ENCODE measurements around the gene BDH2. TPM values are rescaled to one million over a fixed set of nuclear protein-coding genes. Genes with fewer than 3 reads are reported as not detected.
A peak's percentile ranks its signal among the peaks of the same experiment; 100 is the strongest.

Gene BDH2
- total and polyA plus RNA-seq, 10 donors = 16.8 to 42.2 (median 37.0) TPM

- peaks cover 0 to 4% (median 0%) of the 10 kb centered on the region in 6 donors for H3K36me3 ChIP-seq
- H3K9me3 ChIP-seq = no peaks in the 10 kb centered on the region
- intact Hi-C loops (cut with DNase I; ENCODE audit: low total_unique reads) = loop anchor here (10.0 kb wide), 2 partner anchors 72 to 652 kb away; no protein-coding TSS in a partner anchor
- TF ChIP-seq POLR2AphosphoS5 (IDR thresholded peaks at IDR 0.05) (no peak), CTCF (IDR thresholded peaks at IDR 0.05 in 8 of 11, conservative IDR thresholded peaks at IDR 0.05 in 3 of 11) (no peak), POLR2A (IDR thresholded peaks at IDR 0.05) (no peak)
- H3K4me3 ChIP-seq = no peak overlapping the region
- H3K27ac ChIP-seq = no peak overlapping the region
- H3K4me1 ChIP-seq = peaks cover 9 to 44% (median 19%) of the 10 kb centered on the region in 6 donors
- 90 to 96% (median 91%) methylated on average over 2 of the region's 2 CpGs for WGBS, 5 donors
- DNase-seq = no peak
- H3K27me3 ChIP-seq (replicated peaks in 1 of 7) = no peaks in the 10 kb centered on the region
Measured at GRCh38 chr4:103097112-103097511, 2.5 kb downstream of the BDH2 start.

- no peak for DNase-seq
- no peak overlapping the region for H3K27ac ChIP-seq
- no peak overlapping the region for H3K4me3 ChIP-seq
- TF ChIP-seq POLR2AphosphoS5 (IDR thresholded peaks at IDR 0.05) (no peak), POLR2A (IDR thresholded peaks at IDR 0.05) (no peak), CTCF (IDR thresholded peaks at IDR 0.05 in 8 of 11, conservative IDR thresholded peaks at IDR 0.05 in 3 of 11) (no peak)
- peaks cover 11 to 52% (median 19%) of the 10 kb centered on the region in 6 donors for H3K4me1 ChIP-seq
- intact Hi-C loops (cut with DNase I; ENCODE audit: low total_unique reads) = loop anchor here (10.0 kb wide), 2 partner anchors 70 to 650 kb away; no protein-coding TSS in a partner anchor
- WGBS, 5 donors = 94 to 96% (median 94%) methylated on average over 3 of the region's 3 CpGs
- H3K36me3 ChIP-seq = peaks cover 0 to 15% (median 8%) of the 10 kb centered on the region in 6 donors
- no peaks in the 10 kb centered on the region for H3K9me3 ChIP-seq
- no peaks in the 10 kb centered on the region for H3K27me3 ChIP-seq (replicated peaks in 1 of 7)
Measured at GRCh38 chr4:103095080-103095479, 4.6 kb downstream of the BDH2 start.

DNA sequence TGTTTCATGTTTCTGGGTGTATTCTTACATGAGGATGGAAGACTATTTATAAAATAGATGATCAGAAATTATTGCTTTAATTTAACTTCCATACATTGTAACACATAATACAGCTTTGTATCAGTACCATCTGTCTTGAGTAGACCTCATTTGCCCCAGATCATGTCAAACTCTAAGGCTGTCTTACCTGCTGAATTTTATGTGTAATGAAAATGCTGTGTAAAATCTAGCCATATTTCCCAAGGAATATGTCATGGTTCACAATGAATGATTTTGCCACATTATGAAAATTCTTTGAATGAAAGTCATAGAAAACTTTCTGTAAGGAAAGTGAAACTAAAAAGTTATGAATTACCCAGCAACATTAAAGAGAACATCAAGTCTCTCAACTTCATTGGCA, 7.4 kb downstream of the BDH2 start:
- peaks cover 0 to 24% (median 6%) of the 10 kb centered on the region in 6 donors for H3K4me1 ChIP-seq
- peak overlapping the region in 1 of 8 donors; percentile 2 for H3K27ac ChIP-seq
- peaks cover 0 to 44% (median 30%) of the 10 kb centered on the region in 6 donors for H3K36me3 ChIP-seq
- no peak for TF ChIP-seq CTCF (IDR thresholded peaks at IDR 0.05 in 8 of 11, conservative IDR thresholded peaks at IDR 0.05 in 3 of 11)
- no peak for TF ChIP-seq POLR2A (IDR thresholded peaks at IDR 0.05)
- no peak for TF ChIP-seq POLR2AphosphoS5 (IDR thresholded peaks at IDR 0.05)
- intact Hi-C loops (cut with DNase I; ENCODE audit: low total_unique reads) = loop anchor here (10.0 kb wide), 2 partner anchors 67 to 647 kb away; no protein-coding TSS in a partner anchor
- DNase-seq = no peak
- no peaks in the 10 kb centered on the region for H3K27me3 ChIP-seq (replicated peaks in 1 of 7)
- H3K9me3 ChIP-seq = no peaks in the 10 kb centered on the region
- no peak overlapping the region for H3K4me3 ChIP-seq

DNA sequence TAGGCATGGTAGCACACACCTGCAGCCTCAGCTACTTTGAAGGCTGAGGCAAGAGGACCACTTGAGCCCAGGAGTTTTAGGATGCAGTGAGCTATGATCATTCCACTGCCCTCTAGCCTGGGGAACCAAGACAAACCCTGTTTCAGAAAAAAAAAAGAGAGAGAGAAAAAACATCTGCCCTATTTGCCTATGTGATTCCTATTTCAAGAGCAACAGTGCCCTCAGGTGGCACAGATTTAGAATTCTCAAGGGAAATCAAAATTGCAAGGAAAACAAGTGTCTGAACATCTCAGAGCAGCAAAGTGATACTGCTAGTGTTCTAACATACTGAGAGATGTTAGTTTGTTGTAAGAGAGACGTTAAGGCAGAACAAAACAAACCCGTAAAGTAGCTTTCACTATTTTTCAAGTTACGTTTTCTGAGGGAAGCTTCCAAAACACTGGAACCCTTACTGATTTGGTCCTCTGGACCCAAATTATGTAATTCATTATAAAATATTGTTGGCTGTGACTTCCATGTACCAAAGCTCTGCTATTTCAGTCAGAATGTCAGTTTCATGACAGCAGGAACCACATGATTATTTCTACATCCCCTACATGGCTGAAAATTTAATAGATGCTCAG, 7.9 kb downstream of the BDH2 start:
- H3K27me3 ChIP-seq (replicated peaks in 1 of 7) = no peaks in the 10 kb centered on the region
- intact Hi-C loops (cut with DNase I; ENCODE audit: low total_unique reads) = loop anchor here (10.0 kb wide), 2 partner anchors 67 to 647 kb away; no protein-coding TSS in a partner anchor
- no peaks in the 10 kb centered on the region for H3K9me3 ChIP-seq
- H3K4me1 ChIP-seq = peaks cover 0 to 20% (median 6%) of the 10 kb centered on the region in 6 donors
- TF ChIP-seq POLR2A (IDR thresholded peaks at IDR 0.05) (no peak), POLR2AphosphoS5 (IDR thresholded peaks at IDR 0.05) (no peak), CTCF (IDR thresholded peaks at IDR 0.05 in 8 of 11, conservative IDR thresholded peaks at IDR 0.05 in 3 of 11) (peak; percentile 31 to 66 (median 53))
- no peak overlapping the region for H3K4me3 ChIP-seq
- H3K27ac ChIP-seq = no peak overlapping the region
- 55 to 69% (median 62%) methylated on average over 3 of the region's 3 CpGs for WGBS, 5 donors
- DNase-seq = no peak
- peaks cover 0 to 49% (median 35%) of the 10 kb centered on the region in 6 donors for H3K36me3 ChIP-seq
